ENCODE measurements around the gene NCK2. TPM values are rescaled to one million over a fixed set of nuclear protein-coding genes. Genes with fewer than 3 reads are reported as not detected.
"Not testable (repeated sequence)": the region's sequence is repeated elsewhere in the genome, so short reads cannot be mapped to it uniquely, and the experiment has no call there.

NCK2 gene
- total and polyA plus RNA-seq, 9 of the 15 experiments (the other 6 are each of a cell fraction or from before 2014, with no cell fraction given), result 0.90 to 27.9 (median 15.9) TPM

- POLR2A ChIA-PET; H3K36me3 ChIP-seq (ENCODE audit: control insufficient read depth, insufficient read depth, low read length); H3K4me1 ChIP-seq (replicated peaks in 1 of 2; ENCODE audit: control insufficient read depth in 2 of 2, insufficient read depth in 2 of 2, low read length in 2 of 2); H3K9me1 ChIP-seq (ENCODE audit: control insufficient read depth, insufficient read depth, low read length); CTCF ChIA-PET (ENCODE audit: low intra/inter-chr PET ratio); BruUV-seq (replicated peaks); H3K27ac ChIP-seq (ENCODE audit: extremely low read depth, low read depth, low read length); H3K79me2 ChIP-seq (ENCODE audit: control insufficient read depth, insufficient read depth, low read length); ATAC-seq; intact Hi-C loops (cut with micrococcal nuclease); H4K20me1 ChIP-seq (replicated peaks; ENCODE audit: control insufficient read depth, insufficient read depth, low read length); in situ Hi-C loops (cut with MboI); H2AFZ ChIP-seq (ENCODE audit: low read depth, low read length); H3K9ac ChIP-seq (ENCODE audit: insufficient read depth in 1 of 2, low read depth in 2 of 2, low read length in 2 of 2); DNase-seq (ENCODE audit: extremely low read depth in 1 of 4, low spot score in 3 of 4); H3K9me3 ChIP-seq (replicated peaks; ENCODE audit: control insufficient read depth, insufficient read depth, low read depth, low read length); H3K4me2 ChIP-seq (ENCODE audit: insufficient read depth, low read length); H3K27me3 ChIP-seq (ENCODE audit: control insufficient read depth in 2 of 2, insufficient read depth in 2 of 2, low read length in 2 of 2); FAIRE-seq; H3K4me3 ChIP-seq: not testable (repeated sequence)
- TF ChIP-seq AFF1 (IDR thresholded peaks at IDR 0.05; ENCODE audit: low read depth in 1 of 2, partially characterized antibody in 2 of 2), result peak in 1 of 2 experiments; percentile 94
- 0% methylated on average over 1 of the region's 1 CpG for WGBS (ENCODE audit: insufficient coverage, low coverage, missing lambda C conversion rate)
Measured at GRCh38 chr2:105897694-105898093, 153.0 kb downstream of the NCK2 start.

All from K562 (cell line).